ENCODE results near the gene NANOS2.
"Not testable (repeated sequence)": the region's sequence is repeated elsewhere in the genome, so short reads cannot be mapped to it uniquely, and the experiment has no call there.

NANOS2 gene

DNA sequence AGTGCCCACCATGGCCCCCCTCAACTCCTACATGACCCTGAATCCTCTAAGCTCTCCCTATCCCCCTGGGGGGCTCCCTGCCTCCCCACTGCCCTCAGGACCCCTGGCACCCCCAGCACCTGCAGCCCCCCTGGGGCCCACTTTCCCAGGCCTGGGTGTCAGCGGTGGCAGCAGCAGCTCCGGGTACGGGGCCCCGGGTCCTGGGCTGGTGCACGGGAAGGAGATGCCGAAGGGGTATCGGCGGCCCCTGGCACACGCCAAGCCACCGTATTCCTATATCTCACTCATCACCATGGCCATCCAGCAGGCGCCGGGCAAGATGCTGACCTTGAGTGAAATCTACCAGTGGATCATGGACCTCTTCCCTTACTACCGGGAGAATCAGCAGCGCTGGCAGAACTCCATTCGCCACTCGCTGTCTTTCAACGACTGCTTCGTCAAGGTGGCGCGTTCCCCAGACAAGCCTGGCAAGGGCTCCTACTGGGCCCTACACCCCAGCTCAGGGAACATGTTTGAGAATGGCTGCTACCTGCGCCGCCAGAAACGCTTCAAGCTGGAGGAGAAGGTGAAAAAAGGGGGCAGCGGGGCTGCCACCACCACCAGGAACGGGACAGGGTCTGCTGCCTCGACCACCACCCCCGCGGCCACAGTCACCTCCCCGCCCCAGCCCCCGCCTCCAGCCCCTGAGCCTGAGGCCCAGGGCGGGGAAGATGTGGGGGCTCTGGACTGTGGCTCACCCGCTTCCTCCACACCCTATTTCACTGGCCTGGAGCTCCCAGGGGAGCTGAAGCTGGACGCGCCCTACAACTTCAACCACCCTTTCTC, 42.3 kb downstream of the NANOS2 start:
- DNase-seq, result no peak

DNA sequence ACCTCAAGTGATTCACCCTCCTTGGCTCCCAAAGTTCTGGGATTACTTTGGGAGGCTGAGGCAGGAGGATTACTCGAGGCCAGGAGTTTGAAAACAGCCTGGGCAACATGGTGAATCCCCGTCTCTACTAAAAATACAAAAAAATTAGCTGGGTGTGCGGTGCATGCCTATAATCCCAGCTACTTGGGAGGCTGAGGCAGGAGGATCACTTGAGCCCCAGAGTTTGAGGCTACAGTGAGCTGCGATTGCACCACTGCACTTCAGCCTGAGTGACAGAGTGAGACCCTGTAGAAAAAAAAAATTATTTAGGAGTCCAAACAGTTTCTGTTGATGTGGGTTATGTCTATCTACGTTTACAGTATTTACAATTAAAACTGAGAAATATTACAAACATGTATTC, 43.8 kb downstream of the NANOS2 start:
- no peak for DNase-seq

DNA sequence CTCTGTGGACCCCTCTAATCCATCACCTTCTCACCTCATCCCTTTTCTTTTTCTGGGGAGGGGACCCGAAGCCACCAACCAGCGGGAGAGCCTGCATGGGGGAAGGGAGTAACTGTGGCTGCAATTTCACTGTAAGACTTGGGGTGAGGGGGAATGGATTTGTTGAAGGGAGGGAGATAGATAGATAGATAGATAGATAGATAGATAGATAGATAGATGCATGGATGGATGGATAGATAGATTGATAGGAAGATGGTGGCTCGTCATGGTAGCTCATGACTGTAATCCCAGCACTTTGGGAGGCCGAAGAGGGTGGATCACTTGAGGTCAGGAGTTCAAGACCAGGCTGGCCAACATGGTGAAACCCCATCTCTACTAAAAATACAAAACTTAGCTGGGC, 47.3 kb downstream of the NANOS2 start:
- not testable (repeated sequence) for DNase-seq

DNA sequence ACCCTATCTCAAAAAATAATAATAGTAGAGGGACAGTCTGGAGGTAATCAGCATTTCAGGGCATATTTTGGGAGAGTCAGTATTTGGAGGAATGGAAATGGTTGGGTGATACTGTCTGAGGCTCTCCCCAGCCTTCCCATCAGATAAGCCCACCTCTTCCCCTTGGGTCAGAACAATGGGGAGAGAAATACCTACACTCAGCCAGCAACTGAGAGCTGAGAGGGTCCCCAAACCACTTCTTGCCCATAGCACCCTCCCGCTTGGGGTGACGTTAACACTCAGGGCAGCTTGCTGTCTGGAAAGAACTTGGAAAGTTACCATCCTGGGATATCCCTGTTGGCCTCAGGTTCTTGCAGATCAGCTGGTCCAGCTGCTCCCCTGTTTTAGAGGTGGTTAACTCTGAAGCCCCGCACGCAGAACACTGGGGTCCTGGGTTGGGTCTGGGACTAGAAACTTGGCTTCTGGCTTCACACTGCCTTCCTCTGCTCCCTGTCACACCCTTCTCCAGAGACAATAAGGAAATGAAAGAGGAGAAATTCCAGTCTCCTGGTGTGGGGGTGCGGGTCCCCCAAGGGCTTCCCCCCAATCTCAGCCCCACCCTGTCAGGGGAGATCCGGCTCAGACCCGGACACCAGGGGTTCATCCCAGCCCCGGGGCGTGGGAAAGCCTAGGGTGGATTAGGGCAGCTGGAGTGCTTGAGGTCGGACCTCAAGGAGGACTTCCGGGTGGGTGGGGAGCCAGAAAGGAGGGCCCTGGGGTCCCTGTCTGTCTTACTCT, 48.0 kb downstream of the NANOS2 start:
- DNase-seq, result no peak

DNA sequence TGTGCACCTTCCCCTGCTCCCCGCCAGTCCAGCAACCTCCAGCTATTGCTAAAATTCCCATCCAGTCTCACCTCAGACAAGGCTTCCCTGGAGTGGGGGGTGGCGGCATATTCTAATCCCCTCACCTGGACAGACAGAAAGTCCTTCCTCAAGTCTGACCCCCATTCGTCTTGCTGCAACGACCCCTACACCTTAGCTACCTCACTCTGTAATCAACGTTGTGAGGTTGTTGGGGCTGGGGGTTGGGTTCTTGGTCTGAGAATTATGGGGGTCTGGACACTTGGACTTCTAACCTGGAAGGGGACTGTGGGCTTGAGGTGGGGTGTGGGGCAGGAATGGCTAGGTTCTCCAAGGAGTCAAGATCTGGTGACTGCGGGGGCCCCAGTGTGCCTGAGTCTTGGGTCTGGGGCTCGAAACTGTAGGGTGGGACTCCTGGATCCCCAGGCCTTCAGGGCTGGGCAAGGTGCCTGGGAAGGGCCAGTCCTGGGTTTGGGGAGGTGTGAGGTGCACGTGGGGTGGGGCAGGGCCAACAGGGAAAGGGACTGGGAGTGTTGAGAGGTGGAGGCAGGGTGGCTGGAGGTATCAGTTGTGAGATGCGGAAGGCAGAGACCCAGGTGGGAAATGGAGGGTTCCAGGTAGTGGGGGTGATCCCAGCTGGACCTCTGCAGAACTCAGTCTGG, 49.2 kb downstream of the NANOS2 start:
- DNase-seq, result no peak

DNA sequence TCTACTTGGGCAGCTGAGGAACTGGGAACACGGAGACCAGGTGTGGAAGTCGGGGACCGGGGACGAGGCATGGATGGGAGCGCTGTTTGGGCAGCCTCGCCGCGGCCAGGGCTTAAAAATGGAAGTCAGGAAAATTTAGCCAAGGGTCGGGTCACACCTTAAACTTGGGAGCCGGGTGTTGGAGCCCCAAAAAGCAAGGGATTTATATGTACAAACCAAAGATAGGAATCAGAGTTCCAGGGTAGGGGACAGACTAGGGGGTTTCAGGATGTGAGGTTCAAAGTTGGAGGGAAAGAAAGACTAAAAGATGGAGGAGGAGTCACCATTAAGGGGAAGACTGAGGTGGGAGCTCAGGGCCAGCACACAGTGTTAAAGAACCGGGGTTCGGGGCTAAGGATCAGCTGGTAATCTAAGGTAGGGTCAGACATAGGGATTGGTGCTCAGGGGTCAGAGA, 49.9 kb downstream of the NANOS2 start:
- DNase-seq, result no peak

DNA sequence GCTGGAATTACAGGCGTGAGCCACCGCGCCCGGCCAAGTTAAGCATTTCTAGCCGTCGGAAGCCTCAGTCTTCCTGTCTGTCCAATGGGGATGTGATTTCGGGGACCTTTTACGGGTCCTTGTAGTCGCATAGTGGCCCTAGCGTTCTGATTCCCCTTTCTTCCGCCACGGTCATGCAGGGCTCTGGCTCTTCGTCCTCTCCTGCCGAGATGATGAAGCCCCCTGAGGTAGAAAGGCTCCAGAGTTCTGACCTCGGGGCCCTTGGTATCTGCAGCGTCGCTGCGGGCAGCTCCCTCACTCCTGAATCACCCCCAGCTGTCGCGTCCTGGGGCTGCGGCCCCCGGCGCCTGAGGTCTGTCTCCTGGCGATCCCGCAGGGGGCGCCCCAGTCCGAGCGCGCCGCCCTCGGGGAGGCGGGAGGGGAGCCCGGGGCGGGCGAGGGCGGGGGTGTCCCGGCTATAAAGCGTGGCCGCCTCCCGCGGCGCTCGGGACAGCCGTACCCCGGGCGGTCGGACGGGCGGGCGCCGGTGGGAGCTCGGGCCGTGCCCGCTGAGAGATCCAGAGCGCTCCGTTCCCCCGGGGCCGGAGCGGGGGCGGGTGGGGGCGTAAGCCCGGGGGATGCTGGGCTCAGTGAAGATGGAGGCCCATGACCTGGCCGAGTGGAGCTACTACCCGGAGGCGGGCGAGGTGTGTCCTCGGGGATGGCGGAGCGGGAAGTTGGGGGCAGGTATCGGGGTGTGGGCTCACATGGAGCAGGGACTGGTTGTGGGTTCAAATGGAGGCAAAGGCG, 50.5 kb downstream of the NANOS2 start, which contains the start of gene FOXA3:
Gene FOXA3, plus strand, starts transcription at position 487 of the 789 bp plus-strand sequence. Its CDS starts 131 bp downstream, at position 618.
- DNase-seq, result peak; percentile 69

DNA sequence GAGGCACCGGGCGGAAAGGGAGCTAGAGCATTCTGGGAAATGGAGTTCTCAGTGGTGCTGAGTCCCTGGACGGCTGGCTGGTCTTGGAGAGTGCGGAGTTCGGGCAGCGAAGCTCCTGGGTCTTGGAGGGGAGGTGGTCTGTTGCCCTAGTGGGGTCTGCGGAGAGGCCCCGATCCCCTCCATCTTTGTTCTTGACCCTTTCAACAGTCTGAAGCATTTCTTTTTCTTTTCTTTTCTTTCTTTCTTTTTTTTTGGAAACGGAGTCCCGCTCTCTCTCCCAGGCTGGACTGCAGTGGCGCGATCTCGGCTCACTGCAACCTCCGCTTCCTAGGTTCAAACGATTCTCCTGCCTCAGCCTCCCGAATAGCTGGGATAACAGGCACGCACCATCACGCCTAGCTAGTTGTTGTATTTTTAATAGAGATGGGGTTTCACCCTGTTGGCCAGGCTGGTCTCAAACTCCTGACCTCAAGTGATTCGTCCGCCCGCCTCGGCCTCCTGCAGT, 51.2 kb downstream of the NANOS2 start:
- DNase-seq, result no peak

All from NCI-H774 (cell line).